Frontal cortex (tissue), 4 donors: ENCODE measurements around the gene KCNQ1. TPM values are rescaled to one million over a fixed set of nuclear protein-coding genes. Genes with fewer than 3 reads are reported as not detected.

Source experiments
- DNase-seq, 2 donors: peaks; one replicate each; pipeline ENCODE4 v3.0.0; 2012; ENCODE audit warnings: low spot score in 2 of 2
- FAIRE-seq: peaks from 2 replicates; lab custom pipeline; 2012; peaks lifted over from hg19 to GRCh38; lab: Jason Lieb, UNC
- total RNA-seq: library from RNA; depleted of rRNA; stranded (reverse); fragments of >200 nt; gene quantifications from one replicate; pipeline ENCODE4 v1.2.3, GENCODE V29; 2014
- donor health status: control.
- donor health status: control.
- donor health status: control.

The KCNQ1 gene
- total RNA-seq, 1 donor from 2014 or later = under 0.01 TPM

- DNase-seq = no peak
- FAIRE-seq = no peak
Observed at GRCh38 chr11:2838676-2839294, 394.0 kb downstream of the KCNQ1 start.

GRCh38 chr11:2839395-2839943, 394.7 kb downstream of the KCNQ1 start:
- DNase-seq (no peak), FAIRE-seq (no peak)

- DNase-seq (no peak), FAIRE-seq (no peak)
Observed at GRCh38 chr11:2841411-2842190, 396.8 kb downstream of the KCNQ1 start.

GRCh38 chr11:2842876-2843275, 398.1 kb downstream of the KCNQ1 start:
- FAIRE-seq (no peak), DNase-seq (no peak)

- FAIRE-seq (no peak), DNase-seq (no peak)
Observed at GRCh38 chr11:2843551-2843950, 398.7 kb downstream of the KCNQ1 start.

- FAIRE-seq = no peak
- no peak for DNase-seq
Observed at GRCh38 chr11:2844116-2844842, 399.5 kb downstream of the KCNQ1 start.

- DNase-seq (no peak), FAIRE-seq (no peak)
Observed at GRCh38 chr11:2844996-2845395, 400.2 kb downstream of the KCNQ1 start.

GRCh38 chr11:2846056-2846455, 401.2 kb downstream of the KCNQ1 start:
- no peak for DNase-seq
- no peak for FAIRE-seq

GRCh38 chr11:2846470-2846869, 401.7 kb downstream of the KCNQ1 start:
- FAIRE-seq (no peak), DNase-seq (no peak)

- DNase-seq = no peak
- FAIRE-seq = no peak
Observed at GRCh38 chr11:2847561-2847960, 402.8 kb downstream of the KCNQ1 start.

GRCh38 chr11:2848497-2848896, 403.7 kb downstream of the KCNQ1 start:
- FAIRE-seq (no peak), DNase-seq (no peak)

- no peak for FAIRE-seq
- no peak for DNase-seq
Observed at GRCh38 chr11:2849994-2850770, 405.4 kb downstream of the KCNQ1 start.

- FAIRE-seq = no peak
Observed at GRCh38 chr11:2853401-2853800, 408.6 kb downstream of the KCNQ1 start.

GRCh38 chr11:2853997-2854560, 409.3 kb downstream of the KCNQ1 start:
- FAIRE-seq (no peak), DNase-seq (no peak)

More at GRCh38 chr11:2853401-2853800, 408.6 kb downstream of the KCNQ1 start:
- no peak for DNase-seq

GRCh38 chr11:2855162-2855561, 410.4 kb downstream of the KCNQ1 start:
- FAIRE-seq = no peak

GRCh38 chr11:2857276-2857675, 412.5 kb downstream of the KCNQ1 start:
- no peak for FAIRE-seq
- DNase-seq = no peak

More at GRCh38 chr11:2855162-2855561, 410.4 kb downstream of the KCNQ1 start:
- DNase-seq = no peak

- FAIRE-seq = no peak
- DNase-seq = no peak
Observed at GRCh38 chr11:2857918-2858317, 413.1 kb downstream of the KCNQ1 start.

GRCh38 chr11:2858995-2859698, 414.3 kb downstream of the KCNQ1 start:
- FAIRE-seq = no peak

GRCh38 chr11:2859699-2860037, 414.9 kb downstream of the KCNQ1 start:
- FAIRE-seq (no peak), DNase-seq (no peak)

More at GRCh38 chr11:2858995-2859698, 414.3 kb downstream of the KCNQ1 start:
- no peak for DNase-seq
